NOMO-1 treated with dmso at 0.1 percent for 144 hours (cell line): ENCODE data around the gene SYK.

Experiments used
- DNase-seq: peaks from one replicate; lab custom pipeline; 2025; ENCODE audit not compliant: unreplicated experiment; lab: John Stamatoyannopoulos, UW

SYK gene

DNA sequence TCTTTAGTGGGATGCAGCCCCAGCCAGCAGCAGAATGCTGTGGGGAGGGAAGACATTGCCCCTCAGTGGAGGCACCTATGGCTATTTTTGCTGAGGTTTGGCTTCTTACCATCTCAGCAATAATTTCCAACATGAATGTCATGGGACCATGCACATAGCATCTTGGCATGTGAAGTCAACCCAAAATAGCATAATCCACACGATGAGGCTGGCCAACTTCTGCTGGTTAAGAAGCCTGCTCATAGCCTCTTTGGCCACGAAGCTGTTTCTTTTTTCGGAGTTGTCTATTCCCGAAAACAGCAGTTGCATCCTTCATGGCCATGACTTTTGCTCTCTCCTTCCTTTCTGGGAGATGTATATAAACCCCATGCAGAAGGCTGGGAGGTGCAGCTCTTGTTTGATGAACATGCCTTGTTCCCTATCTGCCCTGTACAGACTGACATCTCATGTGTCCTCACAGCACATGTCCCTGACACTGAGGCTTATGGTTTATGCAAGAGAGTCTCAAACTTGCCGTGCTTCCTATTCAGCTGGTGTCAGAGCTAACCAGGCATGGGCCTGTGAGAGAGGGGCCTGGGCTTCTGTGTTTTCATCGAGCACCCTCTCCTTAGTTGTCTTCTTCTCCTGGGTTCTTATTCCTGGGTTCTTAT is 45.3 kb downstream of the SYK start:
- DNase-seq: no peak

DNA sequence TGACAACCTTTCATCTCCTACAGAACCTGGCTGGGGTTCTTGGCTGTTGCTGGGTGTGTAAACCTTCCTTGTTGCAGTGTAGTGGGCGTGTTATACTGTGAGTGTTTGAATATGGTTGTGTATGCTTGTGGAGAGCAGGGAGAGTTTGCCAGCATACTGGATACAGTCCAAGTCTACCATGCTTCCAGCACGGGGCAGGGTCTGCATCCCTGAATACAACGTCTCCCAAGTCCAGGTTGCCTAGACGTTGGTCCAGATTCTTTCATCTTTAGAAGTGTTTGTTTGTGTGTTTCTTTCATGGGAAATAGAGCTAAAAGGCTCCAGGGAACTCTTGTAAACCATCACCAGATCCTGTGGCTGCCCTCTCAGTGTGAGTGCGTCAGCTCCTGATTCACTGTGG is 46.4 kb downstream of the SYK start:
- DNase-seq: no peak

- DNase-seq: no peak
These were observed 47.2 kb downstream of the SYK start for GRCh38 chr9:90848866-90849265.

DNA sequence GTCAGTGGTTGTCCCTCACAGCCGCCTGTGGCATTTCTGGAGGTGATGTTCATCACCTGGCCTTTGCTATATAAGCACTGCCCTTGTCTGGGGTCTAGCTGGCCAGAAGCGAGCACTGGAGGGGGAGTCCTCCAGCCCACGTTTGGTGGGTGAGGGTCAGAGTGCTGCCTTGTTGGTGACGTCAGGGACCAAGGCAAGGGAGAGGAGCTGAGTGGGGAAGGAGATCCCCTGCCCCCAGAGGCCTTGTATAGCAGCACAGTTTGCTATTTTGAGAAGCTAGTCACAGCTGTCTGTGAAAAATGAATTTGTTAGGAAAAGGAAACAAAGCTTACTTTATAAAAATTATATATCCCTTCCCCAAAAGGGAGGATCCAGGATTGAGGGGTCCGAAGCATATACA is 49.8 kb downstream of the SYK start:
- DNase-seq: no peak

DNA sequence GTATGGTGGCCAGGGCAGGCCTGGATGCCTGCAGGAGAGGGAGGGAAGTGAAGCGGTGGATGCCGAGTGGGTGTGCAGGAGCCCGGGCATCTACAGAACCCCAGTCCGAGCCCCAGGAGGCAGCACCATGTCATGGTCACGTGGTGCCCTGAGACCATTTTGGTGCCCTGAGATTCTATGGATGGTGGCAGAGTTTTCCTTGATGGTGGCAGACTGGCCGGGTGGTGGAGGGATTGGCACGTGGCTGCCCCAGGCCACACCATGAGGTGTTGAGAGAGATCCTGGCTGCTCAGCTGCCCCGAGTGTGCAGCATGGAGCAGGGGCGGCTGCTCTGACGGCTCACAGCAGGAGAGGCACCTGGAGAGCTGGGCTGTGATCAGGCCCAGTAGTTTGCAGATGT is 52.3 kb downstream of the SYK start:
- DNase-seq: no peak

GRCh38 chr9:90854637-90855175 is 53.1 kb downstream of the SYK start:
- DNase-seq: no peak

GRCh38 chr9:90855208-90855902 is 53.7 kb downstream of the SYK start:
- no peak for DNase-seq

GRCh38 chr9:90857091-90857490 is 55.5 kb downstream of the SYK start:
- DNase-seq: no peak

DNA sequence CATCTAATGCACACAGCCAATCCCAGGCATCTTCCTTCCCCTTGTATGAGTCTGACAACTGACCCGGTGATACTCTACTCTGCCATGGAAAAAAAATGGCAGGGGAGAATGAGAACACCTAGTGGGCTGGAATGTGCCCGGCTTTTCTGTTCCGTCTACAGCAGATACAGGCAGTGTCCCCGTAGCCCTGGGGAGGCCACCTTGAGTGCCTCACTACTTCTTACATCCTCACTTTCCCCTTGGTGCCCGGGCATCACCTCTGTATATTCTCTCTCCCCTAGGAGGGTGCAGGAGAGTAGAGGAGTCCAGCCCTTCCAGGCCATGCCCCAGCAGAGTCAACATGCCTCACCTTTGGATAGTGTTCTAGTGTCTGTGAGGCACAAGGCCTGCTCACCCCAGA is 56.2 kb downstream of the SYK start:
- no peak for DNase-seq

- no peak for DNase-seq
These were observed 56.9 kb downstream of the SYK start for GRCh38 chr9:90858457-90858901.

DNA sequence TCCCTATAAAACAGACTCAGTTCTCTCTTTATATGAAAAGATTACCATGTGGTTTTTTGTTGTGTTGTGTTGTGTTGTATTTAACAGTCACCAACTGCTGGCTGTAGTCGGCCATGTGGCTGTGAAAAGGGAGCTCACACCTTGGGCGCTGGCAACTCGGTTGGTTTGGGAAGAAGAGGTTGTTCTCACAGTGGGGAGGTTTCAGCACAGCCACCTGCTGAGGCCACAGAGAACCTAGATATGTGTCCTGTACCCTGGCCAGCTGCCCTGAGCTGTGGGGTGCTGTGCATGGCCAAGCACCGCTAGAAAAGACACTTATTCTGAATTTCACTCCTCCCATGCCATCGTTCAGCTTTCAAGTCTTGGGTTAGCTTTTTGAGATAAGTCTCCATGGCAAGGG is 58.8 kb downstream of the SYK start:
- DNase-seq: no peak

DNA sequence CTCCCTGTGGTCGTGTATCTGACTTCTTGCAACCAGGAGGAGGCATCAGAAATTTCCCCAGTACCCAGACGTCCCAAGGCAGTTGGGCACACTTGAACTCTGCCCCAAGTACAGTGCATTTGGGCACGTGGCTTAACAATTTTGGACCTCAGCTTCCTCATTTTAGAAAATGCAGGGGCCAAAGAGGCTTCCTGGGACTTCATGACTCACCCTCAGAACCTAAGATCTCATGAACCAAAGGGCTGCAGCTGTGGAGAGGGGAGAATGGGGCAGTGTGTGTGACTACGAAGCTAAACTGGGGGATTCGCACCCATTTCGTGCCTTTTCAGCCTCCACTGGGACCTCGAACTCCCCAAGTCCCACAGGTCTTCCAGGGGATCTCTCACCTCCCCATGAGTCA is 59.2 kb downstream of the SYK start:
- peak; percentile 5 for DNase-seq

DNA sequence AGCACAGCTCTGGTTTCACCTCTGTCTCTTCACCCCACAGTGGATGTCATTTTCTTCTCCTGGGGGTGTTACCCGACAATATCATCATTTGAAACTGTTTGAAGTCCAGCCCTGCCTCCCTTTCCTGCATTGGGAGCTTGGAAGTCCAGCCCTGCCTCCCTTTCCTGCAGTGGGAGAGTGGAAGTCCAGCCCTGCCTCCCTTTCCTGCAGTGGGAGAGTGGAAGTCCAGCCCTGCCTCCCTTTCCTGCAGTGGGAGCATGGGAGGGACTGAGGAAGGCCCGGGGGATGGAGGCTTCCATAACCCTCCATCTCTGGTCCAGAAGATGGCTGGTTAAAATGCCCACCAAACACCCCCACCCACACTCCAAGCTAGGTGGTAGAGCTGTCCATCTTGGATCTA is 59.8 kb downstream of the SYK start:
- DNase-seq: no peak

DNA sequence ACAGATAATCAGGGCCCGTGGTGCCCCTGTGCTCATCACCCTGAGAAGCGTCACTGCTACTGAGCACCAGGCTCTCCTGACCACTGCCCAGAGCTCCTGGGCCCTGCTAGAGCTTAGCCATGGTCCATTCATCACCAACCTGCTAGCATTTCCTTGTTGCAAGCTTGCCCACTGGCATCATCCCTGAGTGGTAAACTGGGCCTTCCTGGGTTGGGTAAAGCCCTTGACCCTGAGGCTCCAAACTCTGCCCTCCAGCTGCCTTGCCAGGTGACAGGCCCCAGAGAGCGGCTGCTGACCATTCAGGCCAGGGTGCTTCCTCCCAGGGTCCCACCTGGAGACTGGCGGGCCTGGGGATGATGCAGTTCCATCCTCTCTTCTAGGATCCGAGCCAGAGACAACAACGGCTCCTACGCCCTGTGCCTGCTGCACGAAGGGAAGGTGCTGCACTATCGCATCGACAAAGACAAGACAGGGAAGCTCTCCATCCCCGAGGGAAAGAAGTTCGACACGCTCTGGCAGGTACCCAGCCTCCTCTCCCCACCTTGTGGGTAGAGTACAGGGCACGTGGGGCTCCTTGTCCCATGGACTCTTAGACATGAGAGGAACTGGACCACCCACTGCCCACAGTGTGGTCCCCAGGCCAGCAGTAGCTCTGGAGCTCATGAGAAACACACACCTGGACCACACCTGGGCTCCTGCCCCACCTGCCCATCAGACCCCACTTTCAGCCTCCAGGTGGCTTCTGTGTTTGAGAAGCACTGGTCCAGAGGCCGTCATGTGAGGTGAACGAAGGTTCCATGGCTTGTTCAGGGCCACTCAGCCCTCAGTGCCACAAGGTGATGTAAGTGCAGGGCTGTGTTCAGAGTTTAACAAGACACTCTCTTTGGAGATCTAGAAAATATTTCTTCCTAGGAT is 60.5 kb downstream of the SYK start:
- no peak for DNase-seq

GRCh38 chr9:90864779-90865178 is 63.2 kb downstream of the SYK start:
- DNase-seq: no peak

GRCh38 chr9:90867101-90867500 is 65.5 kb downstream of the SYK start:
- no peak for DNase-seq

DNA sequence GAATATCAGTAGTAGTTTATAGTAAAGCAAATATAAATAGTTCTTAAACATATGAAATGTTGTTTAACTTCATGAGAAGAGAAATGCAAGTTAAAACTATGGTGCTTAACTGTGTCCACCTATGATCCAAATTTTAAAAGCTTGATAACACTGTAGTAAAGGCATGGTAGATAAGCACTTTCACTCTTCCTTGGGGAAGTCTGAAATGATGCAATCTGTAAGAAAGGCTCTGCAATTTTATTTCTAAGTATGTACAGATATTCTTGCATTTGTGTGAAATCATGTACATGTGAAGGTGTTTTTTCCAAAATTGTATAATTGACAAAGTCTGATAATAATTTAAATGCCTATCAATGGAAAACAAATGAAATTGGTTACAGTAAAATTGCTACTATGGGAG is 66.9 kb downstream of the SYK start:
- no peak for DNase-seq

GRCh38 chr9:90869361-90869760 is 67.7 kb downstream of the SYK start:
- DNase-seq: no peak

DNA sequence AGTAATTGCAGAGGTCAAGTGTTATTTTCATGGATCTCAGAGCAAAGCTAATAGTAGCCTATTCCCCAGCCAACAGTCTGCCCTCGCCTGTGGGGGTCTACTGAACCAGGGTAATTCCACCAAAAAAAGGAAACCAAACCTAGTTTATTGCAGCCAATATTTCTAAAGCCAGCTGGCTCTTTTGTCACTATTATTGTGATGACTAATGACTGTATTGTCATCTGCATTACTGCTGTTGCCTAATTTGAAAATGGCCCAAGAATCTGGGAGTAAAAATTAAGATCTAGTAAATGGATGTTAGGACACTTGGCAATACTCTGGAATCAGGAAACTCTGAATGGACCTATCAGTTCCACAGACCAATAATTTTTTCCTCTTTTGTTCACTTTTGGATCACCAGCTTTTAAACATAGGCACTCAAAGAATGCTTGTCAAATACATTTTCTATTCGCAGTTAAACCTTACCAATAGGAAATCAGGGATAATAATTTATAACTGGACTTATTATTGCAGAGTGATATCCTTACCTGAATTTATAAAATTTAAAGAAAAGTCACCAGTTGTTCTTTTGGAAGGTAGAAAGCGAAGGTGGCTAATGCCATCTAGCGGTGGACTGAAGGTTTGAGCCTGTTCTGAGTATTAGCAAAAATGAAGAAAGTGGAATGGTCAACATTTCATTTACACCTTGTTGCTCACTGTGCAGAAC is 69.2 kb downstream of the SYK start:
- DNase-seq: peak; percentile 0

DNA sequence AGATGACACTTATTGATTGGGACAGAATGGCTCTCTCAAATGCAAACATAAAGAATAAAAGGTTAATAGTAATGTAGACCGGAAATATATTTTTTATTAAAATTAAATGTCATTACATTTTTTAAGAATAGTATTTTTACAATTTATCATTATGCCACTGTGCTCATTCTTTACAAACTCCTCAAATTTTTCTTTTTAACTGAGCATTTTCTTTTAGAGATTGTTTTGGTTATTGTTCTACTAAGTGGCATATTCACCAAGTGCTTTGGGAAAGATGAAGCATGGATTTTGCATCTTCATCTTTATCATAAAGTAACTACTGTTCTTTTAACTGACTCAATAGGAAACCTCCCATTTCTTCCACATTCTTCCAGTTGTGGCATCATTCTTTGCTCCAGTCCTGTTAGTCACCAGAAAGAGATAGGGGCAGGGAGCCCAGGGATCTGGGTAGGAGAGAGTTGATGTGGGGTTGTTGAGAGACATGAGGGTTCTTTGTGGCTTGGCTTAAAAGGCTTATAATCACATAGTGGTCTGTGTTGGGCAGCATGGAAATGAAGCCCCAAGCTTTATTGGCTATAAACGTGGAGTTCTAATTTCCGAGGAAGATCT is 69.8 kb downstream of the SYK start:
- DNase-seq: no peak
